ENCODE measurements around the gene MAGI2.
"Not testable (repeated sequence)": the region's sequence is repeated elsewhere in the genome, so short reads cannot be mapped to it uniquely, and the experiment has no call there.

Gene MAGI2

DNA sequence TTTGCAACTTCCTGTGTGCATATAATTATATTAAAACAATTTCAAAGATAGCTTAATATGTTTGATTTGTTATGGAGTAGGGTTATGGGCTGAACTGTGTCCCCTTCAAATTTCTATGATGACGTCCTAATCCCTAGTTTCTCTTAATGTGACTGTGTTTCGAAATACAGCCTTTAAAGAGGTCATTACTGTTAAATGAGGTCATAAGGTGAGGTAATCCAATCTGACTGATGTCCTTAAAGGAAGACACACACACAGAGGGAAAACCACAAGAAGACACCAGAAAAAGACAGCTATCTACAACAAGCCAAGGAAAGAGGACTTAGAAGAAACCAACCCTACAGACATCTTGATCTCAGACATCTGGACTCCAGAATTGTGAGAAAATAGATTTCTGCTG is 407.4 kb downstream of the MAGI2 start:
- DNase-seq (ENCODE audit: low read depth): no peak

DNA sequence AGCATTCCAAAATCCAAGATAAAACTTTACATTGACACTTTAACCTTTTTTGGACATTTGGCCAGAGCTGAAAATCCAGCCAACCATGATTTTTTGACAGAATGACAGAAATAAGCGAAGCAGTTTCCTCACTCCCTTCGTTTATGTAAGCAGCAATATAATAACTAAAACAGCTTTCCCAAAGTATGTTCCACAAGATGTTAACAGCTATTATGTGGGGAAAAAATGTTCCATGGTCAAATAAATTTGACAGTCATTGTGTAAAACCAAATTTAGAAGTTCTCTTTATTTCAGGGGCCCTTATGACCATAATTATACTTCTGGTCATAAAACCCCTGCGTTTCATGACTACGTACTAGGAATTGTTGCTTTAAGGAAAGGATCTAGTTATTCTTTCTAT is 416.5 kb downstream of the MAGI2 start:
- no peak for DNase-seq (ENCODE audit: low read depth)

DNA sequence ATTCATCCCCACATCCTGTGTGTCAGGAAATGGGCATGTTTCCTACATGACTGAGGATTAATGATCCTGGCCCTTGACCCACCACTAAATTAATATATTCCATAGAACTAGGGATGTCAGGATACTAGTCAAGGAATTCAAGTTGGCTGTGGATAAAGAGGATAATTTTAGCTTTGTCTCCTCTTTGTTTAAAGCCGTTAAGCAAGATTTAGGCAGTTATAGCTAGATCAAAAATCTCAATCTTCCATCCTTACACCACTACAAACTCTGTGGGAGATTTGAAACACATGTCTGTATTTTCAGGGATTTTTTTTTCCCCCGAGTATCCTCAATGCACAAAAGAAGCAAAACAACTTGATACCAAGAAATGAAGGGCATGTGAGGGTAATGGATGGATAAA is 417.1 kb downstream of the MAGI2 start:
- DNase-seq (ENCODE audit: low read depth): no peak

DNA sequence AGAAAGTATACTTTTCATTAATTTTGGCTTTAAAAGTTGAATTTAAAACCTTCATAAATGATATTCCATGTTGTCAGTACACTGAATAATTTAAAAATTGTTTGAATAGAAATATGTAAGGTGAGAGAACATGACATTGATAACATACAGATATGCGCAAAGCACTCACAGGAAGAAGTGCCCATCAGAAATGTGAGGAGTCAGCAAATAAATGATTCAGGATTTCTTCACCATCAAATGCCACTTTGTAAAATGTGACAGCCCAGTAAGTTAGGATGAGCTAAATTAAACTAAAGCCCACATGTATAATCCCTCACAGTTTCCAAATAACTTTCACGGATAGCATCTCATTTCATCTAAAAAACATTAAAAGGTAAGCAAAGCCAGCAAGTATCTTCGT is 417.6 kb downstream of the MAGI2 start:
- no peak for DNase-seq (ENCODE audit: low read depth)

DNA sequence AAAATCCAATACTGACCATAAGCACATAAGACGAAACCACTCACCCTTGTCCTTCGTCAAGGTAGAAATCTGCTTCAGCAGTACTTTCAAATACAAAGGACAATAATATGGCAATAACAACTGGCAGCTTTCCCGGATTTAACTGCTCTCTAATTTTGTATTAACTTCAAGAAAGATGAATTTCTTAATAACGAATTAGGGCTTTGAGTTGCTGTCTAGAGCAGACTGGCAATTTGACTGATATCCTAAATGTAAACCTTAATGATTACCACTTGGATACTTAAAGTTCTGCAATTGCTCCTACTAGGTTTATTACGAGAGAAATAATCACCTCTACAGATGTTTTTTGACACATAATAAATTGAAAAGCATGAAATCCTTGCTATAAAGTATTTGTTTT is 418.7 kb downstream of the MAGI2 start:
- no peak for DNase-seq (ENCODE audit: low read depth)

DNA sequence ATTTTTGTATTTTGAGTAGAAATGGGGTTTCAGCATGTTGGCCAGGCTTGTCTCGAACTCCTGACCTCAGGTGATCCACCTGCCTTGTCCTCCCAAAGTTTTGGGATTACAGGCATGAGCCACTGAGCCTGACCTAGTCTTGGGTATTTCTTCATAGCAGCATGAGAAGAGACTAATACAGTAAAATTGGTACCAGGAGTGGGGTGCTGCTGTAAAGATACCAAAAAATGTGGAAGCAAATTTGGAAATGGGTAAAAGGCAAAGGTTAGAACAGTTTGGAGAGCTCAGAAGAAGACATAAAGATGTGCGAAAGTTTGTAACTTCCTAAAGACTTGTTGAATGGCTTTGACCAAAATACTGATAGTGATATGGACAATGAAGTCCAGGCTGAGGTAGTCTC is 433.8 kb downstream of the MAGI2 start:
- not testable (repeated sequence) for DNase-seq (ENCODE audit: low read depth)

DNA sequence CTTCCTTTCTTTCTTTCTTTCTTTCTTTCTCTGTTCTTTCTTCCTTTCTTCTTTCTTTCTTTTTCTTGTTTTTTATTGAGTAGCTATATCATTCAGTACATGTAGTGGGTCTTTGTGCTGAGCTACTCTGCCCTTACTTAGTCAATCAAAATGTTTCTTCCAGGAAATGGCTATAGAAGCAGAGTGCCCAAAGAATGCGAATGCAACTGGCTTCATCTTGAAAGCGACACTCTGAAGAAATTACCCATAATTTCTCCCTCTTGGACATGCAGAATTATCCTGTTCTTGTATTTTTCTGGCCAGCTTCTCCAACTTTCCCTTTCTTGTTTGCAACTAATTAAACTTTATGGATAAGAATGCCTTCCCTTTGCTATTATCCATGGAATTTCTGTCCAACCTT is 441.5 kb downstream of the MAGI2 start:
- DNase-seq (ENCODE audit: low read depth): no peak

DNA sequence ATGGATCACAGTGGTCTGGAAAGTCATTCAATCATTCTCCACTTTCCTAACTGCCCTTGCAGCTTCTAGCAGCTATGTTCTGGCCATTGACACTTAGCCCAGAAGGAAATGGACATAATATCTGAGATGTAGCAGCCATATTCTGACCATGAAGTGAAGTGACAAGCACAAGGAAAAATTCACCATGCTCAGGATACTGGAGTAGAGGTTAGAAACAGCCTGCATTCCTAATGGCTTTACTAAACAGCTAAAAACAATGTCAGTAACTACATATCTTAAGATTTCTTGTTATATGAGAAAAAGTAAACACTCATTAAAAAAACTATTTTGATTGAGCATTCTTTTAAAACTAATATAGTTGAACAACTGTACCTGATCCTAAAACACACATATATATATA is 443.8 kb downstream of the MAGI2 start:
- DNase-seq (ENCODE audit: low read depth): no peak

DNA sequence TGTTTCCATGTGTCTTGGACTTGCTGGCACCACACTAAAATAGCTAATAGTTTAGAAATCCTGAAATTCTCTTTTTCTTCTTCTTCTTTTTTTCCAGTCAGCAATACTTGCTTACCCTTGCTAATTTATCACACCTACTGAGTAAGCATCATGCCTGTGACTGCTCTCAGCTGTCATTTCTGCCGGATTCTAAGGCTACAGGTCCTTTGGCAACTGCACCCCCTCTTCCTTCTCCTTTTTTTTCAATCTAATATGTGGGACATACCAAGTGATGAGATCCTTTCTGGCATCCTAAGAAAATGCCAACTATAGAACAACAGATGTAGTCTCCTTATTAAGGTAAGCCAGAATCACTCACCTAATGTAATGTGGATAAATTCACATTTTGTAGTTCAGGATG is 444.7 kb downstream of the MAGI2 start:
- no peak for DNase-seq (ENCODE audit: low read depth)

DNA sequence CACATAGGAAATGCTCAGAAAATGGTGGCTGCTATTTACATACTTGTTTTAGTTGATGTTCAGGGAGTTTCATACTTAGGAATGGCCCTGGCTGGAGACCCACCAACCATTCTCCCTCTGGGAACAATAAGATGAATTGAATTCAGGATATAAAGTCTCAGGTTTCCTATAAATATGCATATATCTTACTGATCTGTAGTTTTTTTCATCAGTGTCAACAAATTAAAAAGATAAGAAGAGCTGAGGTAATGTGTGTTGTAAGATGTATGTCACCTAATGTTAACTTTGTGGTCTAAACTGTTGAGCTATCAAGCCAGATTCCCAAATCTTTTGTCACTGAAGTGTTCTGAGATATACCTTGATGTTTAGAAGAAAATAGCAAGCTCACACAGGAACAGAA is 457.5 kb downstream of the MAGI2 start:
- no peak for DNase-seq (ENCODE audit: low read depth)

DNA sequence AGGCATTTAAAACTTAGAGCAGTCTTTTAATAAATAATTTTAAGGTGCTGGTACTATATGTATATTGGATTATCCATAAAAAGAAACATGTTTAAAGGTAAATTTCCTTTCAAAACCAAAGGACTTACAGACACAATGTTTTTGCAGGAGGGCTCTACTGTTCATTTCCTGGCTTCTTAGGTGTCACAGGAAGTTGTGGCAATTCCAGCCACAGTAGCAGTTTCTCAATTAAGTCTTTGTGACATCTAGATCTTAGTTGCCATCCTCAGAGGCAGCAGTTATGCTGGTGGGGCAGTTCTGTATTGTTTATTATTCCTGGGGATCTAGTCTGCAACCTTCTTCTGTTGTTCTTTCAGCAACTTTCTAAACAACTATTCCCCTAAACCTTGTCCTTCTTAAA is 460.1 kb downstream of the MAGI2 start:
- no peak for DNase-seq (ENCODE audit: low read depth)

DNA sequence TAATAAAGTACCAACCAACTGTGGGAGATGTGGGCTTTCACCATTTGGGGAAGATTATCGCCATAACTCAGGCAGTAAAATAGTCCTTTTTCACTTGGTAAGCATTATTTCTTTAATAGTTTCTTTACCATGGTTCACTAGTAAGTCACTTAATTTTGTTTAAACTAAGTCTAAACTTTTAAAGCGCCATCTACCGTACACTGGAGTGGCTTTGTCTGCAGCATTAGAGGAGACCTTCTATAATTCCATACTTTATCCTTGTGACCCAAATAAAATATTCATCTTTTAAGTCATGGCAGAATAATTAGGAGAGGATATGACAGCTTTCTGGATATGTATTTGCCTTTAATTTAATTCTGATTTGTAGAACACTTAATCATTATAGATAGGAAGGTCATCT is 468.0 kb downstream of the MAGI2 start:
- no peak for DNase-seq (ENCODE audit: low read depth)

DNA sequence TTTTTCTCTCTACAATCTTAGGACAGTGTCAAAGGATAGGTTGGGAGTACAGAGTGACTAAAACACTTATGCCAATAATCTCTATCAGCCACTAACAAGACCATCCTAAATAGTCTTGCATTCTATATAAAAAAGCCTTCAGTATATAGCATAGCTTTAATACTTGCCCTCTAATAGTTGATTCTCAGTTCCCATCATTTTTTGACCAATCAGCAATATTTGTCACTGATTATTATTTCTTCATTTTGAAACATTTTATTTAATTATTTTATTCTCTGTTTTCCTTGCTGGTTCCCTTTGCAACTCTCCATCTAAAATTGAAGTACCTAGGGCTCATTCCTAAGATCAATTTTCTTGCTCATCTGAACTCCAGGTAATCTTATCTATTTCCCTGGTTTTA is 470.0 kb downstream of the MAGI2 start:
- DNase-seq (ENCODE audit: low read depth): no peak

DNA sequence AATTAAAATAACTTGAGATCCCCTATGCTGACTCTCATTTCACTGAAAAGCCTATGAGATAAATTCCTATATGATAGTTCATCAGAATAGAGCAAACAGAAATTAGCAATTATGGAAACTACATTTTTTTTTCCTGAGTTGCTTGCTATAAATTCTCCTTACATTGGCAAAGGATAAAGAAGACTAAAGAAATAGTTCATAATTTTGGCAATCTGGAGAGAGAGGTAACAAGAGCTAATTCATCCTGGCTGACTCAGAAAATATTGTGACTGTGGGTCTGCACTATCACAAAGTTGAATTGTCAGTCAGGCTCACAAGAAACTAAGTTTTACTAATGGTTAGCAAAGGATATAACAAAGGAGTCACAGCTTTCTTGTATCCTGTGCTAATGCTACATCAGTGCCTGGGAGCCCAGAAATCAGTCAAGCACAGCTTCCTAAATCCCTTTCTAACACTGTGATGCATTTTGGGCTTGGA is 483.0 kb downstream of the MAGI2 start:
- DNase-seq (ENCODE audit: low read depth): no peak

DNA sequence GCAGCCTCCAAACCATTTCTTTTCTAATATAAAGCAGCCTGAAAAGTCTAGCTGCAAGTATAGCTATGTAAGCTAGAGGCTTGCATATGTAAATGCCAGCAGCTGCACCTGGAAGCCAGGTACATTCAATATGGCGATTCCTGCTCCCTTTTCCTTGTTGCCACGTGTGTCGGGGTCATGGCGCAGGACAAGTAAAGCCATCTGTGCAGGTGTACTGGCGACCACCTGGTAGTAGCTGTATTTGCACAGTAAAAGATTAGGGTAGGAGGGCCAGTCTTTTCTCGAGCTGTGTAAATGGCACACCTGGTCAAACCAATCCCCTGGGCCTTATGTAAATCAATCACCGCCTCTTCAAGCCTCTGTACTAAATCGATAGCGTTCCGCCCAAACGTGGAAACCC is 484.5 kb downstream of the MAGI2 start:
- DNase-seq (ENCODE audit: low read depth): no peak

DNA sequence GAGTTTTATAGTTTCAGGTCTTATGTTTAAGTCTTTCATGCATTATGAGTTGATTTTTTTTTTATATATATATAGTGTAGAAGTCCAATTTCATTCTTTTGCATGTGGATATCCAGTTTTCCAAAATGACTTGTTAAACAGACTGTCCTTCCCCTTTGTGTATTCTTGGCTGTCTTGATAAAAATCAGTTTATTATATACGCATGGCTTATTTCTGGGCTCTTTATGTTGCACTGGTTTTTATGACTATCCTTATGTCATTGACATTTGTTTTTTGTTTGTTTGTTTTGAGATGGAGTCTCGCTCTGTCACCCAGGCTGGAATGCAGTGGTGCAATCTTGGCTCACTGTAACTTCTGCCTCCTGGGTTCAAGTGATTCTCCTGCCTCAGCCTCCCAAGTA is 485.9 kb downstream of the MAGI2 start:
- DNase-seq (ENCODE audit: low read depth): not testable (repeated sequence)

DNA sequence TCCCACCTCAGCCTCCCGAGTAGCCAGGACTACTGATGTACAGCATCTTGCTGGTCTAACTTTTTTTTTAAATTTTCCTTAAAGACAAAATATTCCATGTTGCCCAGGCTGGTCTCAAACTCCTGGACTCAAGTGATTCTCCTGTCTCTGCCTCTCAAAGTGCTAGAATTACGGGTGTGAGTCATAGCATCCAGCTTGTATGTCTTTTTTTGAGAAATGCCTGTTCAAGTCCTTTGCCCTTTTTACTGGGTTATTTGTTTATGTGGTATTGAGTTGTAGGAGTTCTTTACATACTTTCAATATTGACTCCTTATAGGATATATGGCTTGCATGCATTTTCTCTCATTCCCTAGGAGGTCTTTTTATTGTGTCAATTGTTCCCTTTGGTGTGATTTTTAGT is 486.4 kb downstream of the MAGI2 start:
- no peak for DNase-seq (ENCODE audit: low read depth)

DNA sequence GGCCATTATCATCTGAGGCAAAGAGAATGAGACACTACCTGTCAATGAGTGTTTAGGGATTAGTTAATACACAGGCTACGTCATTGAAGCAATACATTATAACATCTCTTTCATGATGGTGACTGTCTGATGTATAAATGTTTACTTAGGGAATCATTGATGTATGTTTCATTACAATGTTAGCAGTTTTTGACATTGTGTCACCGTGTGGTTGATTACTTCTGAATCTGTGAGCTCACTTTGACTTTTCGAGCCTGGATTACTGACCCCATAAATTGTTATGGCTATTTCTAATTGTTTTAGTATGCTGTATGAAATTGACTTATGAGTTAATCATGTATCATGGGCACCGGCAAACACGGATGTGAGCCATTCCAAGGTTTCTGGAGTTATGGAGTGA is 494.0 kb downstream of the MAGI2 start:
- no peak for DNase-seq (ENCODE audit: low read depth)

DNA sequence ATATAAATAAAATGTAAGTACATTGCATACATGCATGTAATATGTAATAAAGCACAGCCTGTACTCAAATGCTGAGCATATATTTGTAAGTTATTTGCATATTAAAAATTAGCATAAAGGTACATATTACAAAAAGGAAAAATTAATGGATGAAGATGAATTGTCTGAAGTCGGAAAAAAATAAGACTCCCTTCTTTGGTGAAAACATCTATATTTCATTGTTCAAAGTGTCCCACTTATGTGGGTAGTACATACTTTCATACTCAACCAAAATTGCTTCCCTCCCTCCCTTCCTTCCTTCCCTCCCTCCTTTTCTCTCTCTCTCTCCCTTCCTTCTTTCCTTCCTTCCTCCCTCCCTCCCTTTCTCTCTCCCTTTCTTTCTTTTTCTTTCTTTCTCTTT is 498.1 kb downstream of the MAGI2 start:
- DNase-seq (ENCODE audit: low read depth): no peak

DNA sequence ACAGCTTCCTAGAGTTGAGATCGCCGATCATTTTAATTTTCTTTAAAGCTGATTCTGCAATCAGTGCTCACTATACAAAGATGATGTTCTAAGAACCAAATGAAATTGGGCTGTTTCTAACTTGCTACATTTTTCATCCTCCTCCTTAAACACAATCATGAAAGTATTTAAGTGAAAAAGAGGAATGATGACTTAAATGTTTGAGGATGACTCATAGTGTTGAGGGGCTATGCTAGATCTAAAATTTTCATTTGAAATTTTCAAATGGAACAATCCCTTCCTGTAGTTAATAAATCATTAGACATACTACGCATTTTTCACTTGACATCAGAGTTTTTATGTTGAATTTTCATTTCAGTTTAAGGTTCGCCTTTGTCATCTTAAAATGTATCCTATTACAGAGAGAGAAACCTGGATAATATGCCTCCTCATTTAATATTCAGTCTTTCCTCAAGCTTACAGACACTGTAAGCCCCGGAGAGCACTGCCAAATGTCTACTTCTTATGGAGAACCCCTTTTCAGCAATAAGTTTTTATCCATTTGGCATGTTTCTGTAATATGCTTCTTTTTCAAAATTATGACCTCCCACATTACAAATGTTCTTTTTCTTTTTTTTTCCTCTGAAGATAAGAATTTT is 499.6 kb downstream of the MAGI2 start:
- no peak for DNase-seq (ENCODE audit: low read depth)

DNA sequence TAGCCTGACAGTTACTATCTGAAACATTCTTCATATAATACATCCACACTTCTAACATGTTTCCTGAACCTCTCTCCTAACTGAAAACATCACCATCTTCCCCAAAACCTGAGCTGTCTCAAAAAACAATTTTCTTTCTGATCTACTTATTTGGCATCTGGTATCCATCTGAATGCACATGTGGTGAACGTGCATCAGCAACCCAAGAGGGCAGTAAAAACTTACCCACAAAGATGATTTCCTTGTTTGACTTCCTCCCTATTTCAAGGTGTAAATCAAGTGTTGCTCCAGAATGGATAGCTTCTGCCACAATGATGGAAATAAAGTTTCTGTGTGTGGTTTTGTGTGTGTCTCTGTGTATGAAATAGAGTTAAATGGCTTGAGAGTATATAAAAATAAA is 500.4 kb downstream of the MAGI2 start:
- DNase-seq (ENCODE audit: low read depth): no peak

DNA sequence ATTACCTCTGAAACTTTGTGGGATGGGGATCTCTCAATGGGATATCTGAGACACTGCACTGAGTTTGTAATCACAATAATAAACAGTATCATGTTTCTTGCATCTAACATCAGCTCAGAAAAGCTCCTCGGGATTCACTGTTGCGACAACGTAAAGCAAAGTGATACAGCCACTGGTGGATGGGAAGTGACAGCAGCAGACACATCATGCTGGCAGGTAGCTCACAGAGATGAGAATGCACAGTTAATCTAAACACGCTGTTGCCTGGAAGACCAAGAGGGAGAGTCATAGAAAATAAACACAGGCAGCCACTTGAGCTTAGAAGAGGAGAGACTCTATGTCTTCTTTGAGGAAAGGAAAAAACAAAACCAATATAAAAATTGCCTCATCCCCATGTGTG is 513.8 kb downstream of the MAGI2 start:
- no peak for DNase-seq (ENCODE audit: low read depth)

DNA sequence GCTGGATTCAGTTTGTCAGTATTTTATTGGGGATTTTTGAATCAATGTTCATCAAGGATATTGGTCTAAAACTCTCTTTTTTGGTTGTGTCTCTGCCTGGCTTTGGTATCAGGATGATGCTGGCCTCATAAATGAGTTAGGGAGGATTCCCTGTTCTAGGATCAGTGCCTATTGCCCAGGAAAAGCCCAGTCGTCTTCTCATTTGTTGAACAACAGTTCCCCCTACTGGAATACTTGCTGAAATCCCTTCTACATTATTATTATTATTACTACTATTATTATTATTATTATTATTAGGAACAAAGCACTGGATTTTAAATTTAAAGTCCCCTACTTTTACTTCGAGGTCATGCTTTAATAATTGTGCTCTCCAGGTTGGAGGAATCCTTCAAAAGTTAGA is 528.9 kb downstream of the MAGI2 start:
- peak; percentile 18 for DNase-seq (ENCODE audit: low read depth)

DNA sequence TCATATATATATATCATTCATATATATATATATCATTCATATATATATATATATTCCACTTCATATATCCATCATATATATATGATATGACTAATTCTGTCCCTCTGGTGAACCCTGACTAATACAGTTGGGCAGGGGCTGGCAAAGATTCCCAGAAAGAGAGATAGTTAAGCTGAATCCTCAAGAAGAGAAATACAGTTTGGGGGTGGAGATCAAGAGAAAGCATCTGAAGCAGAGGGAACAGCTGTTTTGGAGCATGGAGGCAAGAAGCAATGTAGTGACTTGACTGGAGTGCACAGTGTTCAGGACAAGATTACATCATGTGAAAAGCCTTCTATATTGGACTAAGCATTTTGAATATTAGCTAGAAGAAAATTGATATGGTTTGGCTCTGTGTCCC is 540.7 kb downstream of the MAGI2 start:
- DNase-seq (ENCODE audit: low read depth): no peak

DNA sequence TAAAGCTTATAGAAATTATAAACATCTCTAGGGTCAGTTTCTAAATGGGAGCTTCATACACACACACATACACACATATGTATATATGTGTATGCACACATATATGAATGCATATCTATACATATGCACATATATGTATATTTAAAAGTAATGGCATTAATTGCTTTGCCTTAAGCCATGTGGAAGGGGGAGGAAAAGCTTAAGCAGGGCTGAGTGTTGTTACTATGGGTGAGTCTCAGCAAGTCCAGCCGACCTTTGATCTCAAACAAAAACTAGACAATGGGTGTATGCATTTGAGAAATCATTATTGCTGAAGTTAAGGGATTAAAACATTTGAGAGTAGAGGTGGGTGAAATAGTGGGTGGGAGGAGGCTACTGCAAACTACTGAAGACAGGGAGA is 546.7 kb downstream of the MAGI2 start:
- no peak for DNase-seq (ENCODE audit: low read depth)
